ENCODE results near the gene KIAA0930.
"Not testable (repeated sequence)": the region's sequence is repeated elsewhere in the genome, so short reads cannot be mapped to it uniquely, and the experiment has no call there.

KIAA0930 gene

GRCh38 chr22:45198463-45198795, 42.3 kb downstream of the KIAA0930 start:
- no peak for DNase-seq

GRCh38 chr22:45197606-45198462, 42.9 kb downstream of the KIAA0930 start:
- DNase-seq = no peak

GRCh38 chr22:45196926-45197605, 43.6 kb downstream of the KIAA0930 start:
- DNase-seq = no peak

GRCh38 chr22:45196308-45196707, 44.4 kb downstream of the KIAA0930 start:
- DNase-seq = no peak

- DNase-seq = no peak
Observed at GRCh38 chr22:45195616-45196015, 45.1 kb downstream of the KIAA0930 start.

GRCh38 chr22:45194686-45195085, 46.0 kb downstream of the KIAA0930 start:
- no peak for DNase-seq

GRCh38 chr22:45192701-45193187, 48.0 kb downstream of the KIAA0930 start:
- DNase-seq = no peak

GRCh38 chr22:45191746-45192145, 48.9 kb downstream of the KIAA0930 start:
- not testable (repeated sequence) for DNase-seq

- DNase-seq = no peak
Observed at GRCh38 chr22:45190202-45190872, 50.4 kb downstream of the KIAA0930 start.

GRCh38 chr22:45188779-45189178, 51.9 kb downstream of the KIAA0930 start:
- DNase-seq = no peak

GRCh38 chr22:45187891-45188290, 52.8 kb downstream of the KIAA0930 start:
- DNase-seq = no peak

- no peak for DNase-seq
Observed at GRCh38 chr22:45185718-45186514, 54.8 kb downstream of the KIAA0930 start.

GRCh38 chr22:45183974-45184373, 56.7 kb downstream of the KIAA0930 start:
- no peak for DNase-seq

- DNase-seq = no peak
Observed at GRCh38 chr22:45181766-45182165, 58.9 kb downstream of the KIAA0930 start.

- no peak for DNase-seq
Observed at GRCh38 chr22:45181240-45181639, 59.5 kb downstream of the KIAA0930 start.

- no peak for DNase-seq
Observed at GRCh38 chr22:45180146-45180679, 60.5 kb downstream of the KIAA0930 start.

- no peak for DNase-seq
Observed at GRCh38 chr22:45179276-45180049, 61.2 kb downstream of the KIAA0930 start.

- DNase-seq = no peak
Observed at GRCh38 chr22:45172881-45173585, 67.7 kb downstream of the KIAA0930 start.

GRCh38 chr22:45171830-45172229, 68.9 kb downstream of the KIAA0930 start:
- DNase-seq = no peak

GRCh38 chr22:45169591-45170466, 70.9 kb downstream of the KIAA0930 start:
- DNase-seq = no peak
